ENCODE data around the gene ILDR2. TPM values are rescaled to one million over a fixed set of nuclear protein-coding genes. Genes with fewer than 3 reads are reported as not detected.

The ILDR2 gene
- polyA plus RNA-seq, 1 donor (not counting 4 experiments of a cell fraction or from before 2014, with no cell fraction given), result not detected

DNA sequence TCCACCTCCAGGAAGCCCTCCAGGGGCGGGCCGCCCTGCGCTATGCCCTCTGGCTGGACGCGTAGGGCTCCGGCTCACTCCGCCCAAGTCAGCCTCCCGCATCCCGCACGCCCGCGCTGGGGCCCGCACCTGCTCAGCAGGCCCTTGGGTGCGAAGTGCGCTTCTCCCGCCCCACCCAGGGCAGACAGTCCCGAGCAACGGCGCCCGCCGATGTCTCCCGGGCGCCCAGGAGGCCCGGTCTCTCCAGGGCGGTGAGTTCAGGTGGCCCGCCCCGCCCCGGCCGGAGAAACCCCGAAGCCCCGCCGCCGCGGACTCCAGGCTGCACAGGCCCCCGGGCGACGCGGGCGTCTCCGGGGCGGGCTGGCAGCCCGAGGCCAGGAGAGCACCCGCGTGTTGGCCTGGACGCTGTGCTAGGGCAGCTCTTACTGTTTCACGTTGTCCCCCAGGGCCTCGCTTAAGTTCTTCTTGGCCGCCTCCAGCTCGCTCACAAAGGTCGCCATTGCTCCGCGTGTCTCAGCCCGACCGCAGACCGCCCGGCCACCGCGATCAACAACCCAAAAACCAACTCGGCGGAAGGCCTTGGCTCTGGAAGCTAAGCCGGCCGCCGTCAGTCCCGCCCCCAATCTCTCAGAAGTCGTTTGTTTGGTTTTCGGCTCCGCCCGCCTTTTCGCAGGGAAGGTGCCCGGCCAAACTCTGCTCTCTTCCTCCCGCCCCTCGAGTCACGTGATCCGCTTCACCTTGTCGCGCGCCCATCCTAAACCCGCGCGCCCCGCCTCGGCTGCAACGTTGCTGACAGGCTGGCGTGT is 99.4 kb downstream of the ILDR2 start, which contains the start of gene TADA1:
Gene TADA1 (minus strand): TSS at position 531 of the 806 bp plus-strand sequence. CDS start 31 bp downstream, at position 500.
- DNase-seq (ENCODE audit: low read depth, low spot score) (peak; percentile 83), FAIRE-seq (peak; percentile 66)
- Histone ChIP-seq H3K9me3 (ENCODE audit: control insufficient read depth, low read depth, low read length) (no peaks in the 10 kb centered on the region), H3K27me3 (ENCODE audit: control insufficient read depth, extremely low read depth, insufficient read depth, low read length) (no peaks in the 10 kb centered on the region), H3K9ac (ENCODE audit: control insufficient read depth, extremely low read depth, insufficient read depth, low read length) (peak within 1 kb of the TSS; percentile 90), H3K36me3 (ENCODE audit: control insufficient read depth in 2 of 2, extremely low read depth in 1 of 2, insufficient read depth in 2 of 2, low read length in 2 of 2) (no peaks in the 10 kb centered on the region), H2AFZ (ENCODE audit: control insufficient read depth, low read length) (peak within 1 kb of the TSS; percentile 89), H3K4me2 (ENCODE audit: control insufficient read depth, extremely low read depth, insufficient read depth, low read depth, low read length) (peak within 1 kb of the TSS; percentile 92), H3K27ac (ENCODE audit: control insufficient read depth, insufficient read depth, low read length) (peak within 1 kb of the TSS; percentile 71), H4K20me1 (ENCODE audit: control insufficient read depth, extremely low read depth, insufficient read depth, low read length) (no peaks in the 10 kb centered on the region), H3K9me1 (ENCODE audit: control insufficient read depth, extremely low read depth, insufficient read depth, low read length) (no peaks in the 10 kb centered on the region), H3K79me2 (ENCODE audit: control insufficient read depth, insufficient read depth, low read length) (peaks cover 27% of the 10 kb centered on the region), H3K4me3 (ENCODE audit: control insufficient read depth in 2 of 3, extremely low read depth in 1 of 3, insufficient read depth in 2 of 3, low read depth in 1 of 3, low read length in 3 of 3) (peak within 1 kb of the TSS; percentile 63 to 68 (median 66)), H3K4me1 (ENCODE audit: control insufficient read depth, extremely low read depth, insufficient read depth, low read length) (peaks cover 6% of the 10 kb centered on the region)
- TF ChIP-seq CTCF (optimal IDR thresholded peaks at IDR 0.05 in 1 of 3, IDR thresholded peaks at IDR 0.05 in 1 of 3, conservative IDR thresholded peaks at IDR 0.05 in 1 of 3; ENCODE audit: extremely low read depth in 1 of 3, insufficient read depth in 2 of 3, low read length in 3 of 3), result peak in 1 of 3 experiments; percentile 41
- TF ChIP-seq EZH2 (IDR thresholded peaks at IDR 0.05; ENCODE audit: low read length), result no peak
- dilution Hi-C loops (cut with MboI; ENCODE audit: extremely low pct_ligation_motif_present, low sequenced_read_pairs), result no loop called here

- no peaks in the 10 kb centered on the region for H3K27me3 ChIP-seq (ENCODE audit: control insufficient read depth, extremely low read depth, insufficient read depth, low read length)
- H3K9me3 ChIP-seq (ENCODE audit: control insufficient read depth, low read depth, low read length), result no peaks in the 10 kb centered on the region
- no peaks in the 10 kb centered on the region for H3K36me3 ChIP-seq (ENCODE audit: control insufficient read depth in 2 of 2, extremely low read depth in 1 of 2, insufficient read depth in 2 of 2, low read length in 2 of 2)
- peak overlapping the region; percentile 89 for H2AFZ ChIP-seq (ENCODE audit: control insufficient read depth, low read length)
- no peaks in the 10 kb centered on the region for H4K20me1 ChIP-seq (ENCODE audit: control insufficient read depth, extremely low read depth, insufficient read depth, low read length)
- dilution Hi-C loops (cut with MboI; ENCODE audit: extremely low pct_ligation_motif_present, low sequenced_read_pairs), result no loop called here
- no peak for FAIRE-seq
- peaks cover 32% of the 10 kb centered on the region for H3K79me2 ChIP-seq (ENCODE audit: control insufficient read depth, insufficient read depth, low read length)
- DNase-seq (ENCODE audit: low read depth, low spot score), result no peak
- no peaks in the 10 kb centered on the region for H3K9me1 ChIP-seq (ENCODE audit: control insufficient read depth, extremely low read depth, insufficient read depth, low read length)
- TF ChIP-seq CTCF (optimal IDR thresholded peaks at IDR 0.05 in 1 of 3, IDR thresholded peaks at IDR 0.05 in 1 of 3, conservative IDR thresholded peaks at IDR 0.05 in 1 of 3; ENCODE audit: extremely low read depth in 1 of 3, insufficient read depth in 2 of 3, low read length in 3 of 3) (no peak), EZH2 (IDR thresholded peaks at IDR 0.05; ENCODE audit: low read length) (no peak)
- peak overlapping the region; percentile 90 for H3K9ac ChIP-seq (ENCODE audit: control insufficient read depth, extremely low read depth, insufficient read depth, low read length)
- H3K4me3 ChIP-seq (ENCODE audit: control insufficient read depth in 2 of 3, extremely low read depth in 1 of 3, insufficient read depth in 2 of 3, low read depth in 1 of 3, low read length in 3 of 3), result peak overlapping the region; percentile 63 to 68 (median 66)
- peak overlapping the region; percentile 86 for H3K4me2 ChIP-seq (ENCODE audit: control insufficient read depth, extremely low read depth, insufficient read depth, low read depth, low read length)
- H3K27ac ChIP-seq (ENCODE audit: control insufficient read depth, insufficient read depth, low read length), result peak overlapping the region; percentile 71
- H3K4me1 ChIP-seq (ENCODE audit: control insufficient read depth, extremely low read depth, insufficient read depth, low read length), result peaks cover 6% of the 10 kb centered on the region
These were observed 100.0 kb downstream of the ILDR2 start for GRCh38 chr1:166875302-166875733.
